Stimulated activated naive CD4-positive, alpha-beta T cell (primary cell): ENCODE measurements around the gene NTN3.
"Not testable (repeated sequence)": the region's sequence is repeated elsewhere in the genome, so short reads cannot be mapped to it uniquely, and the experiment has no call there.

Experiments
- DNase-seq, 6 experiments: peaks; one replicate each; lab custom pipeline; 2025; lab: John Stamatoyannopoulos, UW

NTN3 gene

GRCh38 chr16:2441143-2441804 is 29.8 kb upstream of the NTN3 start:
- not testable (repeated sequence) for DNase-seq

DNA sequence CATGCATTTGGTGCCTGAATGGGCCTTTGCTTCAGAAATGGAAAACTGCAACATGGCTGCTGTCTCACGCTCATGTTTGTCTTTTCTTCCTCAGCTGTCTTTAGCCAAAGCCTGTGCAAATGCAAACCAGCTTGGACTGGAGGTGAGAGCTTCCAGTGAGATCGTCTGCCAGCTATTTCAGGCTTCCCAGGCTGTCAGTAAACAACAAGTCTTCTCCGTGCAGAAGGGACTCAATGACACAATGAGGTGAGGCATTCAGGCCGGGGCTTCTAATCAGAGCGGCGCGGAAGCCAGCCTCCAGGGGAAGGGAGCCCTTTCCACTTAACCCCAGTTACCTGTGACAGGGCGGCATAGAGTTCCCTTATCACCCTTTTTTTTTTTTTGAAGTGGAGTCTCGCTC is 27.5 kb upstream of the NTN3 start:
- DNase-seq = no peak

- no peak for DNase-seq
Observed at GRCh38 chr16:2447920-2448583, 23.0 kb upstream of the NTN3 start.

- no peak for DNase-seq
Observed at GRCh38 chr16:2449118-2449517, 22.0 kb upstream of the NTN3 start.

DNA sequence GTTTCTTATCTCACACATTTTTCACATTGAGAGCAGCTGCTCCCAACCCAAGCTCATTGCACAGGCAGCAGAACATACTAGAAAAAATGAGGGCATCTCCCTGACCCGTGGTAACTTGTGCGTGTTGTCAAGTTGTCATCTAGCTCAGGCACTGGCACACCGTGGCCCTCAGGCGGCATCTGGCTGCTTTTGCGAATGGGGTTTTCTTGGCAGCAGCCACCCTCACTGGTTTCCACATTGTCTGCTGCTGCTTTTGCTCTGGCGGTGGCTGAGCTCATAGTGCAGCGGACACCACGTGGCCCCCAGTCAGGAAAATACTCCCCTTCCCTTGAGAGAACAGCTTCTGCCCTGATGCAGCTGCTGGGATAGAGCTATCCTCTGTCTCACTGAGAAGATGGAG is 20.6 kb upstream of the NTN3 start:
- DNase-seq = no peak

DNA sequence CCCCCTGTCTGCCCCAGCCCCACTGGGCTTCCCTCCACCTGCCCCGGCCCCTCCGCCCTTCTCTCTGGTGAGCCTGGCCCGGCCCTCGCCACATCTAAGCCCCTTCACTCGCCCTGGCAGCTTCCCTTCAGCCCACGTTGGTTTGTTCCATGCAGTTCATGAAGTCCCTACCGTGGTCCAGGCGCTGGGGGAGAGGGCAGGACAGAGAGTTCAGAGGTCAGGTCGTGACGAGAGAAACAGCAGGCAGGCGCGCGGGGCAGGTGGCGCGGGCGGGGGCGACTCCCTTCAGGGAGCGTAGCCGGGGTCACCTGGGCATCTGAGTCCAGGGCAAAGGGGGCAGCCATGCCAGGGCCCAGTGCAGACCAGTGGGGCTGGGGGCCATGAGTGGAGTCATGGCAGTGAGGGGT is 20.1 kb upstream of the NTN3 start:
- no peak for DNase-seq

- DNase-seq = no peak
Observed at GRCh38 chr16:2451851-2452320, 19.2 kb upstream of the NTN3 start.

GRCh38 chr16:2452650-2453049 is 18.4 kb upstream of the NTN3 start:
- DNase-seq = no peak

DNA sequence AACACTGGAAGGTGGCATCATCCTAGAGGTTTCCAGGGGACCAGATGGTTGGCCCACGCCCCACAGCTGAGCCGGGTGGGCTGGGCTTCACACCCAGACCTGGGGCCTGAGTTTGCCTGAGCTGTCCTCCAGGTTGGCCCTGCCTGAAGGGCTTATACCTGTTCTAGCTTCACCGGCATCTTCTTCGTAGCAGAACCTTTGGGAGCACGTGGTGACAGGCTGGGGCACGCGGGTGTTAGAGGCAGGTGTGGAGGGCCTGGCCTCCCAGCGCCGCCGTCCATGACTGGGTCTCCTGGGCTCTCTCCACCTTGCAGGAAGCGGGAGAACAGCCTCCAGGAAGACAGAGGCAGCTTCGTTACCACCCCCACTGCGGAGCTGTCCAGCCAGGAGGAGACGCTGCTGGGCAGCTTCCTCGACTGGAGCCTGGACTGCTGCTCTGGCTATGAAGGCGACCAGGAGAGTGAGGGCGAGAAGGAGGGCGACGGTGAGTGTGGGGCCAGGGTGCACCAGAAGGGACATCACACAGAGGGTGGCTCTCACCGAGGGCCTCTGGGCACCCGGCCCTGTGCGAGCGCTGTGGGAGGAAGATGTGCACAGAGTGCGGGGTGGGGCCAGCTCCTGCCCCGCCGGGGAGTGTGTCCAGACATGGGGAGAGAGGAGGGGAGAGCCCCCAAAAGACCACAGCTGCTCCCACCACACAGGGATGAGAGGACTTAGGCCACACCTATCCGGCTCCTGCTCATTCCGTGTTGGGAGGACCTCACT is 15.8 kb upstream of the NTN3 start:
- DNase-seq = no peak

DNA sequence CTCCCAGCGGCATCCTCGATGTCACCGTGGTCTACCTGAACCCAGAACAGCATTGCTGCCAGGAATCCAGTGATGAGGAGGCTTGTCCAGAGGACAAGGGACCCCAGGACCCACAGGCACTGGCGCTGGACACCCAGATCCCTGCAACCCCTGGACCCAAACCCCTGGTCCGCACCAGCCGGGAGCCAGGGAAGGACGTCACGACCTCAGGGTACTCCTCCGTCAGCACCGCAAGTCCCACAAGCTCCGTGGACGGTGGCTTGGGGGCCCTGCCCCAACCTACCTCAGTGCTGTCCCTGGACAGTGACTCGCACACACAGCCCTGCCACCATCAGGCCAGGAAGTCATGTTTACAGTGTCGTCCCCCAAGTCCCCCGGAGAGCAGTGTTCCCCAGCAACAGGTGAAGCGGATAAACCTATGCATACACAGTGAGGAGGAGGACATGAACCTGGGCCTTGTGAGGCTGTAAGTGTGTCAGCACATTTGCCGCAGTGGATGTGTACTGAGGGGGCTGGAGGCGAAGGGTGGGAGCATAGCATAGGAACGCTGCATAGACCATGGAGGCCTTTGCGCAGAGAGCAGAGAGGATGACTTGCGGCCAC is 14.4 kb upstream of the NTN3 start:
- DNase-seq = no peak

DNA sequence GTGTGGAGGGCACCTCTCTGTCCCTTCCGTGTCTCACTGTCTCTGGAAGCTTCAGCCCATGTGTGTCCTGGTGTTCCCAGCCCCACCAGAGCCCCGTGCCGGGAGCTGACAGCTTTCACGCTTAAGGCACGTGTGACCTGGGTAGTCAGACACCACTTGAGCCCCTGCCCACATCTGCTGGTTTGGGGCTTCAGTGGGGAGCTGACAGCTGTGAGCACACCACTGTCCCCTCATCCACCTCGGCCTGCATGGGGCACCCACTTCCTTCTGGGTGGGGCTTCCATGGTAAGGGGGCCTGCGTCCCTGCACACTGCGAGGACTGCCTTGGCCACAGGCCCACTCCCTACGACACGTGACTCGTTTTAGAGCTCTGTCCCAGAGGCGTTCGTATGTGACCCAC is 13.8 kb upstream of the NTN3 start:
- no peak for DNase-seq

- DNase-seq = no peak
Observed at GRCh38 chr16:2457946-2458345, 13.2 kb upstream of the NTN3 start.

- no peak for DNase-seq
Observed at GRCh38 chr16:2458887-2459646, 12.0 kb upstream of the NTN3 start.

GRCh38 chr16:2459647-2460390 is 11.3 kb upstream of the NTN3 start, which contains the start of gene TEDC2:
TSS of gene TEDC2 (plus strand) at chr16:2460109. CDS start at chr16:2460145, 36 bp downstream.
- peak; percentile 90 to 97 (median 94) for DNase-seq

DNA sequence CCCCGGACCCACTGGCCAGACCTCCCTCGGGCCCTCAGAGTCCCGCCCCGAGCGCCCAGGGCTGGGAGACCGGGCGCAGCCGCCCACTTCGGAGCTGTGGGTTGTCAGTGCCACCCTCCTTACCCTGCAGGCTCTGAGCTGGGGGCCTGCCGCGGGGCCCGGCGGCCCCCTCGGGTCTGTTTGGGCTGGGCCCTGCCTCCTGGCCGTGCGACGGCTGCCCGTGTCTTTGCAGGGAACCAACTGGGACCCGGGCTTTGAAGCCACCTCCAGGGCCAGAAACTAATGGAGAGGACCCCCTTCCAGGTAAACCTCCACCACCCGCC is 10.7 kb upstream of the NTN3 start:
- DNase-seq = no peak

GRCh38 chr16:2460916-2461315 is 10.2 kb upstream of the NTN3 start:
- DNase-seq = no peak

DNA sequence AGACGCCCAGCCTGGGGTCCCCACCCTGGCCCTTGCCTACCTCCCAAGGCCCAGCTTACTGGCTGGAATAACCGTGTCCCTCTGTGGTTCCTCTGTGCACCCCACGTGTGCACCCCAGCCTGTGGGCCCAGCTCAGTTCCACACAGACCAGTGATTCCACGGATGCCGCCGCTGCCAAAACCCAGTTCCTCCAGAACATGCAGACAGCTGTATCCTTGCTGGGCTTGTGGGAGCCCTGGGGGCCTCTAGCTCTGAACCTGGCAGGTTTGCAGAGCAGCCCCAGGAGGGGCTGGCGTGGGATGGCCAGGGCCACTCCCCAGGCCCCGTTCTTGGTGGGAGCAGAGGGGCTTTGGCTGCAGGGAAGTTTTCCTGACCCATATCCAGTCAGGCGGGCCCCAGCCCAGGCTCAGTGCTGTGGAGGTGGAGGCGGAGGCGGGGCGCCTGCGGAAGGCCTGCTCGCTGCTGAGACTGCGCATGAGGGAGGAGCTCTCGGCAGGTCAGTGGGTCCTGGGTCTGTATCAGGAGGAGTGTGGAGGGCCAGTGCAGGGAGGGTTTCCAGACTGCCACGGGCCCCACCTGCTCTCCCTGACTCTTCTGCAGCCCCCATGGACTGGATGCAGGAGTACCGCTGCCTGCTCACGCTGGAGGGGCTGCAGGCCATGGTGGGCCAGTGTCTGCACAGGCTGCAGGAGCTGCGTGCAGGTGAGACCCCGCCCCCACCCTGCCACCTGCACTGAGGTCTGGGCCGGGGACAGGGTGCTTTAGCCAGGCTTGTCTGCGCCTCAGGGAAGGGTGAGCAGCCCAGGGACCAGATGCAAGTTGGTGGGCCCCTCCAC is 8.8 kb upstream of the NTN3 start:
- DNase-seq = no peak

DNA sequence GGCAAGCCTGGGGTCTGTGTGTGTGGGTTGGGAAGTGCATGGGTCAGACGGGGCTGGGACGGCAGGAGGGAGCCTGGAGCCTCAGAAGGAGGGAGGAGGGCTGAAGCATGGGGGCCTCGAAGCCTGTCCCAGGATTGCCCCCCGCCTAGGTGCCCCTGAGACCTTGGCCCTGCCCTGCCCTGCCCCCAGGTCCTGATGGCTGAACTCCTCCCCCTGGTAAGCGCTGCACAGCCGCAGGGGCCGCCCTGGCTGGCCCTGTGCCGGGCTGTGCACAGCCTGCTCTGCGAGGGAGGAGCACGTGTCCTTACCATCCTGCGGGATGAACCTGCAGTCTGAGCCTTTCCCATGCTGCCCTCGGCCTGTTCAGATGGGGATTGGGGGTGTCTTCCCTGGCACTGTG is 6.8 kb upstream of the NTN3 start:
- DNase-seq = no peak

DNA sequence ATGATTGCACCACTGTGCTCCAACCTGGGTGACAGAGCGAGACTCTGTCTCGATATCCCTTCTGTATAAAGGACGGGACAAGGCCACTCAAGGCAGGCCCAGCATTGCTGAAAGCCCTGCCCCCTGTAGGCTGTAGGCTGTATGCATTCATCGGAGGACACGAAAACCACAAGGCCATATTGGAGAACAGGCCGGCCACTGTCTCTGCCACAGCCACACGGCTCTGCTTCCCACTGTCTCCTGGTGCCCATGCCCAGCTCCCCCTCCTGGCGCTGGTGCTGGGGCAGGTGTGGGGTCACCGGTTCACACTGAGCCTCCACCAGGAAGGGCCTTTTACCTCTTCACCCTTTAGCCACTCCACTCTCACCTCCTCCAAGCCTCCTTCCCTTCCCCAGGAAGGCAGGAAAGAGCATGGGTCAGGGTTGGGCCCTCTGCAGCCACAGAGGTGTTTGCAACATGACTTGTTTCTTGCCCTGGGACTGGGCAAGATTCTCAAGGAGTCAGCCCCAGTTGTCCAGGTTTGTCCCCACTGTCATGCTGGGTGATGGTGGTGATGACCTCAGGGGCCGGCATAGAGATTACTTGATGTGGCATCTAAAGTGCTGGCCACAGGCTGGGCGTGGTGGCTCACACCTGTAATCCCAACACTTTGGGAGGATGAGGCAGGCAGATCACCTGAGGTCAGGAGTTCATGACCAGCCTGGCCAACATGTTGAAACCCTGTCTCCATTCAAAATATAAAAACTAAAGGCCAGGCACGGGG is 5.3 kb upstream of the NTN3 start:
- DNase-seq = no peak
